Measurements from ENCODE around the gene PPP3CA.

PPP3CA gene

GRCh38 chr4:101329592-101329991 is 17.7 kb downstream of the PPP3CA start:
- DNase-seq, result no peak

GRCh38 chr4:101328063-101328602 is 19.2 kb downstream of the PPP3CA start:
- peak; percentile 74 for DNase-seq

- no peak for DNase-seq
These were observed 20.8 kb downstream of the PPP3CA start for GRCh38 chr4:101326576-101326975.

- no peak for DNase-seq
These were observed 24.6 kb downstream of the PPP3CA start for GRCh38 chr4:101322743-101323142.

- no peak for DNase-seq
These were observed 25.8 kb downstream of the PPP3CA start for GRCh38 chr4:101321481-101322042.

- no peak for DNase-seq
These were observed 31.5 kb downstream of the PPP3CA start for GRCh38 chr4:101315786-101316185.

- no peak for DNase-seq
These were observed 32.3 kb downstream of the PPP3CA start for GRCh38 chr4:101315041-101315440.

GRCh38 chr4:101309925-101310324 is 37.4 kb downstream of the PPP3CA start:
- DNase-seq, result no peak

GRCh38 chr4:101307899-101308298 is 39.4 kb downstream of the PPP3CA start:
- DNase-seq, result no peak

GRCh38 chr4:101306764-101307615 is 40.3 kb downstream of the PPP3CA start:
- no peak for DNase-seq

- DNase-seq, result no peak
These were observed 41.1 kb downstream of the PPP3CA start for GRCh38 chr4:101306225-101306624.

GRCh38 chr4:101304916-101305315 is 42.4 kb downstream of the PPP3CA start:
- DNase-seq, result no peak

GRCh38 chr4:101299899-101300540 is 47.3 kb downstream of the PPP3CA start:
- DNase-seq, result no peak

- no peak for DNase-seq
These were observed 48.3 kb downstream of the PPP3CA start for GRCh38 chr4:101299021-101299420.

GRCh38 chr4:101295691-101296090 is 51.6 kb downstream of the PPP3CA start:
- no peak for DNase-seq

GRCh38 chr4:101294597-101294996 is 52.7 kb downstream of the PPP3CA start:
- no peak for DNase-seq

GRCh38 chr4:101292901-101293300 is 54.4 kb downstream of the PPP3CA start:
- no peak for DNase-seq

GRCh38 chr4:101292214-101292613 is 55.1 kb downstream of the PPP3CA start:
- no peak for DNase-seq

- DNase-seq, result no peak
These were observed 56.1 kb downstream of the PPP3CA start for GRCh38 chr4:101291198-101291597.

- no peak for DNase-seq
These were observed 56.7 kb downstream of the PPP3CA start for GRCh38 chr4:101290654-101291053.

- DNase-seq, result no peak
These were observed 58.0 kb downstream of the PPP3CA start for GRCh38 chr4:101289306-101289705.

- DNase-seq, result no peak
These were observed 58.8 kb downstream of the PPP3CA start for GRCh38 chr4:101288365-101289145.

- no peak for DNase-seq
These were observed 60.0 kb downstream of the PPP3CA start for GRCh38 chr4:101287324-101287723.

Measured in central memory CD4-positive, alpha-beta T cell (primary cell).